ENCODE data around the gene IRF2BP2.

Gene IRF2BP2

DNA sequence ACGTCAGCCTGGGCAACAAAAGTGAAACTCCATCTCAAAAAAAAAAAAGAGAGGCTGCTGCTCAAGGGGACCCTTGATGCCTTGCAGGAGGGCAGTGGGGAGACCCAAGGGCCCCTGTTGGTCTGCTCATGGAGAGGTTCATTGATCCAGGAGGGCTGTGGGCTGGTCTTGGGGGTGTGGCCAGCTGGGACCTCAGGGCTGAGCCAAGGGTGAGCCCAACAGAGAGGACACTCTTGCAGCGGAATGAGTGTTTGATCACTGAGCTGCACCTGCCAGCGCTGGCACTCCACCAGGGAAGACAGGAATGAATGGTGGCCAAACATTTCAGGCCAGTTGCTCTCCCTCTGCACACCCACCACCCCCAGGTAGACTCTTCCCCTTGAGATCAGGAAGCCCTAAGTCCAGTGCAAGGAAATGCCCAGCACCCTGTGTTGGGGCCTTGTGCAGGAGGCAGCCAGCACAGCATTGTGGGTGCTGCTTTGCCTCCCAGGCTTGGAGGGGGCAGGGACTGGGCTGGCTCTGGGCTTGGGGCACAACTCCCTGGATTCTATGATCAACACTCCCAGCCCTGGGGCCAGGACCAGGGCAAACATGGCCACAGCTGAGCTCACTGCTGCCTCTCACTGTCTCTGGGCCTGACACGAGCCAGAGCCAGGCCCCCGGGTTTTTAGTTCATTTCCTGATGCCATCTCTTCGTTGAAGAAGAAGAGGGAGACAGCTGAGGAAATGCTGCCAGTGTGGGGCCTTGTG is 50.7 kb downstream of the IRF2BP2 start:
- Mint-ChIP-seq H3K4me1 (no peaks in the 10 kb centered on the region), H3K4me3 (no peak overlapping the region), H3K27me3 (no peaks in the 10 kb centered on the region), H3K36me3 (ENCODE audit: insufficient read depth) (no peaks in the 10 kb centered on the region), H3K27ac (ENCODE audit: low read depth) (no peak overlapping the region), H3K9me3 (no peaks in the 10 kb centered on the region)
- no peak for ATAC-seq (replicated peaks; ENCODE audit: extremely low read depth, poor library complexity, severe bottlenecking)
- no peak for DNase-seq (ENCODE audit: low spot score in 2 of 2)

DNA sequence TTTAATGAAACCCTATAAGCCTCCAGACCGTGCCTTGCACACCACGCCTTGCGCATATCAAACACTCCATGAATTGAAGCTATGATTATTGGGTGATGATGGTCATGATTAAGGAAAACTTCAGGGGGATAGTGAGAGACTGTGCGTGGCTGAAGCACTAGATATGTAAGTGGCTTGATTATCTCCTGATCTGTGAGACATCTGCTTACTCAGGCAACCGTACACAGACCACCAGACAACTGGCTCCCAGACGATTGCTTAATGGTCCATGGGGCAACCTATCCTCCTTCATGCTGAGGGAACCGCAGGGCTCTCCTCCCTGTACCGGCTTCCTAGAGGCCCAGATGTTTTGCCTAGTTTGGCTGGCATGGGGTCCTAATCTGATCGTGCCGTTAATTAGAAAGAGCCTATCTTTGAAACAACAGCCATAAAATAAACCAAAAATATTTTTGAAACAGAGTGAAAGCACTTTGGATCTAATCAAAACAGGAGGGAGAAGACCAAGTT is 51.6 kb downstream of the IRF2BP2 start:
- H3K36me3 Mint-ChIP-seq (ENCODE audit: insufficient read depth): no peaks in the 10 kb centered on the region
- H3K9me3 Mint-ChIP-seq: no peaks in the 10 kb centered on the region
- H3K27me3 Mint-ChIP-seq: no peaks in the 10 kb centered on the region
- H3K4me3 Mint-ChIP-seq: no peak overlapping the region
- ATAC-seq (replicated peaks; ENCODE audit: extremely low read depth, poor library complexity, severe bottlenecking) (no peak), DNase-seq (ENCODE audit: low spot score in 2 of 2) (no peak)
- no peak overlapping the region for H3K27ac Mint-ChIP-seq (ENCODE audit: low read depth)
- H3K4me1 Mint-ChIP-seq: no peaks in the 10 kb centered on the region

DNA sequence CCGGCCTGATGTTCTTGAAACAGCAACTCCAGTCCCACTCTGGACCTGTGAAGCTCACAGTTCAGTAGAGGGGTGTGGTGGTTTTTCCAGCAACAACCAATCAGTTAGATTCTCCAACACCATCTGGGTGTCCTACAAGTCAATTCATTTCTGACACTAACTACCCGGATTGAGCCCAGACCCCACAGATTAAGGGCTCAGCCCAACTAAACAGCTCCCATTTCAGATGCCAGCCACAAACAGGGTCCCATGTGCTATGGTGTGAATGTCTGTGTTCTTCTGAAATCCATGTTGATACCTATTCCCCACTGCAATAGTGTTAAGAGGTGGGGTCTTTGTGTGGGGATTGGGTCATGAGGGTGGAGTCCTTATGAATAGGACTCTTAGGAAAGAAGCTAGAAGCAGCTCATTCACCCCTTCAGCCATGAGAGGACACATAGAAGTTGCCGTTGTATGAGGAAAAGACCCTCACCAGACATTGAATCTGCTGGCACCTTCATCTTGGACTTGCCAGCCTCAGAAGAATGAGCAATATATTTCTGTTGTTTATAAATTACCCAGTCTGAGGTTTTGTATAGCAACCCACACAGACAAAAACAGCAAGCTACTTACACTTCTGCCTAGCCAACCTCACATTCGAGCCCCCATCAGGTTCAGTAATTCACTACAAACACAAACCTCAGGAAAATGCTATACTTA is 53.6 kb downstream of the IRF2BP2 start:
- Mint-ChIP-seq H3K27me3 (no peaks in the 10 kb centered on the region), H3K4me1 (no peaks in the 10 kb centered on the region)
- no peak for ATAC-seq (replicated peaks; ENCODE audit: extremely low read depth, poor library complexity, severe bottlenecking)

DNA sequence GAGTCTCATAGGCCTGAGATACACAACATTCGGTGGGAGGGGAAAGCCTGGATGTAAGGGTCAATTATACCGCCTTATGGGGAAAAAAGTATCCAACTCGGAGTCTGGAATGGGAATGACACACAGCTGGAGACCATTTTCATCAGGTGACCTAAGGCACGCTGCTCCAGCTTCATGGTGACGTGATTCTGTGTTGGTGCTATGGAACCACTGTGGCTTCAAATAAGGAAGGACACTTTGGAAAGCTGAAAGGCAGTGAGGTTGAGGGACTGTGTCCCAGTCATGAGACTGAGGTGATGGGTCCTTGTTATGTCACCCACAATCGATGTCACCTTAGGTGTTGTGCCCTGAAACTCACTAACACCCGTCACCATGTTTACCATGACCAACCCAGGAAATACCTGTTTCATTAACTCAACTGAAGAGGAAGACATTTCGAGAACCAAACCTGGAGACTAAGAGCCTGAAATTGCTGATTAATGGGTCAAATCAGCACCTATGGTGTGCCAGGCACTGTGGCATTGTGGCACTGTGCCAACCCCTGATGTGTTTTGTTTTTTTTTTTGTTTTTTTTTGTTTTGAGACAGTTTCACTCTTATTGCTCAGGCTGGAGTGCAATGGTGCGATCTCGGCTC is 54.5 kb downstream of the IRF2BP2 start:
- Mint-ChIP-seq H3K36me3 (ENCODE audit: insufficient read depth) (peaks cover 1% of the 10 kb centered on the region), H3K4me1 (no peaks in the 10 kb centered on the region), H3K4me3 (no peak overlapping the region), H3K27me3 (no peaks in the 10 kb centered on the region), H3K9me3 (no peaks in the 10 kb centered on the region), H3K27ac (ENCODE audit: low read depth) (no peak overlapping the region)
- ATAC-seq (replicated peaks; ENCODE audit: extremely low read depth, poor library complexity, severe bottlenecking): no peak
- DNase-seq (ENCODE audit: low spot score in 2 of 2): no peak

More for the DNA sequence above, 53.6 kb downstream of the IRF2BP2 start:
- no peak overlapping the region for H3K27ac Mint-ChIP-seq (ENCODE audit: low read depth)
- no peak for DNase-seq (ENCODE audit: low spot score in 2 of 2)
- no peaks in the 10 kb centered on the region for H3K9me3 Mint-ChIP-seq
- H3K4me3 Mint-ChIP-seq: no peak overlapping the region
- H3K36me3 Mint-ChIP-seq (ENCODE audit: insufficient read depth): no peaks in the 10 kb centered on the region

DNA sequence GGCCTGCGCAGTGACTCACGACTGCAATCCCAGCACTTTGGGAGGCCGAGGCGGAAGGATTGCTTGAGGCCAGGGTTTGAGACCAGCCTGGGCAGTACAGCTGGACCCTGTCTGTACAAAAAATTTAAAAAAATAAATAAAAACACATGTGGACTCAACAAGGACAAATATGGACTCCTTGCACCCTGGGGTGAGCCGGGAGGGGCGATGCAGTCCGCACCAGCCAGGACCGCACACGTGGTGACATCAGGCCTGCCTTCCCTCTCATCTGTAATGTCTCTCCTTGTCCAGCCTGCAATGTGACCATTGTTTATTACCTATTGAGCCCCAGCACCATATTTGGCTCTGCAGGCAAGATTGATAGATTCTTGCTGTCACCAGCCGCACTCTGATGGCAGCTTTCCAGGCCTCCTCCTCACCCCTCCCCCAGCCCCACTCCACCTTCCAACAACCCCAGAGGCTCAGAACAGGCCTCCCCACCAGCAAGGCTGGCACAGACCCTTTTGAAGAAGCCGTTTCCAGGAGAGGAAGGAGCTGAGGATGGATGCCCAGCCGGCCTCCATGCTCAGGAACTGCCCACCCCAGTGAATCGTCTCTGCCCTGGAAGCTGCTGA is 55.2 kb downstream of the IRF2BP2 start:
- Mint-ChIP-seq H3K4me3 (no peak overlapping the region), H3K4me1 (no peaks in the 10 kb centered on the region), H3K9me3 (no peaks in the 10 kb centered on the region), H3K27me3 (no peaks in the 10 kb centered on the region), H3K27ac (ENCODE audit: low read depth) (no peak overlapping the region), H3K36me3 (ENCODE audit: insufficient read depth) (peaks cover 1% of the 10 kb centered on the region)
- ATAC-seq (replicated peaks; ENCODE audit: extremely low read depth, poor library complexity, severe bottlenecking) (no peak), DNase-seq (ENCODE audit: low spot score in 2 of 2) (no peak)
